DMS153 treated with DMSO at 0.1 percent for 48 hours (cell line): Measurements from ENCODE around the gene LCP2.

Experiments
- DNase-seq: peaks from one replicate; lab custom pipeline; 2025; ENCODE audit not compliant: unreplicated experiment; lab: John Stamatoyannopoulos, UW

LCP2 gene

GRCh38 chr5:170276140-170276539, 21.4 kb downstream of the LCP2 start:
- DNase-seq: no peak

GRCh38 chr5:170275376-170275994, 22.1 kb downstream of the LCP2 start:
- DNase-seq: no peak

GRCh38 chr5:170273968-170274710, 23.4 kb downstream of the LCP2 start:
- peak; percentile 28 for DNase-seq

DNA sequence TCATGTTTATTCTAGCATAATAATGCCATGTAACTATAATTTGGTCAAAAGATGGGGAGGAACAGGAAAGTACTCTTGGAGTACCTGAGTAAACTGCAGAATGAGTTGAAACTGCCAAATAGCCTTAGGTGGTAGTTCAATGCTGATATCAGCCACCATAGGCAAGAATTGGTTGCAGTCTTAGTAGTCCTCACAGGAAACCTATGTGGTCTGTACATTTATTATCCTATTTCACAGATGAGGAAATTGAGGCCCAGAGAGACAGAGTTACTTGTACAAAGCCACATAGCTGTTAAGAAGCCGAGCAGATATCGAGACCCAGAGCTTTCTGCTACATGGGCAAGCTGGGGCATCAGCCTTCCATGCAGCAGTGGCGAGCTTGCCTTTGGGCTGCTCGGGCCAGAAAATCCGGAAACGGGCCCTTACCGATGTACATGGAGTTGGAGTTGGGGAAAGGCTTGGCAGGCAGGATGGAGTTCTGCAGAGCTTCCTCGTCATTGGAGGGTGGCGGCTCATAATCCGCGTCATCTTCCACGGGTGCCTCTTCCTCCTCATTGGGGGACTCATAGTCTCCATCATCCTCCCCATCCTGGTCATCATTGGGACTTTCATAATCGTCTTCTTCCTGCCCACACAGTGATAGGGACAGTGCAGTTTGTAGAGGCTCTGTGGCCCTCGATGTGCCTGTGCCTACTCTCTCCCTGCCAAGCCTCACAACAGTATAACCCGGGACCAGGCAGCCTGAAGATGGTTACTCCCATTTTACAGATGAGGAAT, 27.1 kb downstream of the LCP2 start:
- DNase-seq: no peak

DNA sequence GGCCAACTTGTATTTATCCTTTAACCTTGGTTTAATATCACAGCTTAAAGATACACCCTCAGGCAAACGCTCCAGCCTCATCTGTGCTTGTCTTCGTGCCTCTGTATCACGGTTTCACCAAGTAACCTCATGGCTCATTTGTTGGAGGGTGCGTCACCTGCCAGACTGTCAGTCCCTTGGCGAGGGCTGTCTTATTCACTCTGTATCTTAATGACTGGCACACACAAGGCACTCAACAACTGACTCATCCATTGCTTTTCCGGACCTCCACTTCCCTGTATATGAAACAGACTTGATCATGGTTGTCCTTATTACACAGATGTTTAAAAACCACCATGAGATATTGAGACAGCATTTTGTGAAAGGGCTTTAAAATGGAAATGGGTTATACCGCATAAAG, 28.0 kb downstream of the LCP2 start:
- DNase-seq: no peak

DNA sequence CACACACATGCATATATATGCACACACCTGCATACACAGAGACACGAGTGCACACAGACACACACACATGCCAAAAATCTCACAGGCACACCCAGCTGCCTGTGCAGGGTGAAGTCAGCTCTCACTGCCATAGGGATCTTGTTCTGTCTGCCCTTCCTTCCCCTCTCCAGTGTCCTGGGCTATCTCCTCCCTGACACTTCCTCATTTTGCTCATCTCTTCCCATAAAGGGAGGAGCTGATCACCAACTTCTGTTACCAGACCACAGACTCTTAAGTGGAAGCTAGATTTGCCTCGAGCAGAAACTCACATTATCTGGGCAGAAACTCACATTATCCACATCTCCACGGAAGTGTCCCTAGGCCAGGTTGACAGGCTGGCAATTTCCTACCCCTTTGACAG, 28.7 kb downstream of the LCP2 start:
- DNase-seq: no peak

GRCh38 chr5:170268153-170268689, 29.4 kb downstream of the LCP2 start:
- no peak for DNase-seq

- peak; percentile 4 for DNase-seq
Measured at GRCh38 chr5:170267431-170268152, 30.0 kb downstream of the LCP2 start.

- no peak for DNase-seq
Measured at GRCh38 chr5:170266570-170267381, 30.8 kb downstream of the LCP2 start.

DNA sequence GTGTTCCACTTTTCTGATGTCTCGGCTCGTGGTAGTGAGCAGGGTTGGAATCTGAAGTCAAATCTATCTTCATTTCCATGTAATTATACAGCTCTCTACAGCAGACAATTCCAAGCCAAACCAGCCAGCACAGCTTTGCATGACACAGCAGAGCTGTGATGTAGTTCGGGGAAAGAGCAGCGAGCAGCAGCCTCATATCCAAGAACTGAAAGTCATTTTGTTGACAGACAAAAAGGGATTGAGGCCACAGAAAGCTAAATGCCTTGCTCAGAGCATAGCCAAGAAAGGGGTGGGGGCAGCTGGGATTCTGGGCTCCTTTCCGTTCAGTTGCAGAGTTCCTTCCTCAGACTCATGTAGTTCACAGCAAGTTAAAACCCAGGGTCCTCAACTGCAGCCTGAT, 32.1 kb downstream of the LCP2 start:
- no peak for DNase-seq

DNA sequence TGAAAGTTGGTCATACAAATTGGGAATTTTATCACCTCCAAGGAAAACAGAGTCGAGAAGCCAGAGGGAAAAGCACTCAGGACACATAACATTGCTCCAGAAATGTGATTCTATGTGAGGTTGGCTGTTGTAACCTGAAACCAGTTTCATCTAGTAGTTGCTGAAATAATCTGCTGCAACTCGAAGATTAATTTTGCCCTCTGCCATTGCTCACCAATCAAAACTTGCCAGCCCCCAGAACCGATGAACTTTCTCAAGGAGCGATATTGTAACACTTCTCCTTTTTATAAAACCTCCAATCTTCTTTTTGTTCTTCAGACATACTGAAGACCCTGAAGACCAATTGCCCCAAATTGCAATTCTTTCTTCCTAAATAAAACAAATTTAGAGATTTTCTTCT, 33.7 kb downstream of the LCP2 start:
- no peak for DNase-seq

DNA sequence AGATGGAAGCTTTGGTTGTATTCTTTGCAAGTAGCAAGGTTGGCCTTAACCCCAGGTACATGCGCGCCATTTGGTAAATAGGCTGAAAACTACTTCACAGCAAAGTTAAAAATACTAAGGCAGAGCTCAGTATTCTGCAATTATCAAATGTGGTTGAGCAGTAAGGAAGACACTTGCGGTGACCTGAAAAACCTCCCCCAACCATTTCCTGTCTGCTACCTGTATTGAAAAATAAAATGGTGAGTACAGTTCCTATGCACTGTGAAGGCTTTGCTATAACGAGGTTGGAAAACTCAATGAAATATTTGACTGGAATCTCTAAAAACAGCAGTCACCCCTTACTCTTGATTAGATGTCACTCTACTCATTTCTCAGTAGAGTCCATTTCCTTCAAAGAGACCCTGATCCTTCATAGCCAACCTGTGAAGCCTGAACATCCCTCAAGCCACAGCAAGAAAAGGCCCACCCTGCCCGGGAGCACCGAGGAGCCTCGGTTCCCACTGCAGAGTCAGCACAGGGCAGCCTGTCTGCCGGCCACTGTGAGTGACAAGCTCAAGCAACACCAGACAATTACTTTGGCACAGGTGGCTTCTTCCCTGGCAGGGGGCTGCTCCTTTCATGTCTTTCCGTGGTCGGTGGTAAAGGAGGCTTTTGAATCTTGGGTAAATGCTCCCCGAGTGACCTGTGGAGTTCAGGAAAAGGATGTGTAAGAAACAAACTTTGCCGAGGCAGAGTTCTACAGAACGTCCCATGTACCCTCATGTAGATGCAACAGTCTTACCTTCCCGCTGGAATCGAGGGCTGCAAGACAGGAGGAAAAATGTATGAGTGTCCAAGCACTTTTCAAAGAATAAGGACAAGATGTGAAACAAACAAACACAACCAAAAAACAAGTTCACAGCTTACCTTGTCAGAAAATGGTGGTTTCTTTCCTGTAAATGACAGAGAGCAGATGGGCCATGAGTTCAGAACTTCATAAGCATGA, 35.2 kb downstream of the LCP2 start:
- DNase-seq: no peak

GRCh38 chr5:170261528-170262043, 36.0 kb downstream of the LCP2 start:
- no peak for DNase-seq

- no peak for DNase-seq
Measured at GRCh38 chr5:170257370-170257769, 40.2 kb downstream of the LCP2 start.

DNA sequence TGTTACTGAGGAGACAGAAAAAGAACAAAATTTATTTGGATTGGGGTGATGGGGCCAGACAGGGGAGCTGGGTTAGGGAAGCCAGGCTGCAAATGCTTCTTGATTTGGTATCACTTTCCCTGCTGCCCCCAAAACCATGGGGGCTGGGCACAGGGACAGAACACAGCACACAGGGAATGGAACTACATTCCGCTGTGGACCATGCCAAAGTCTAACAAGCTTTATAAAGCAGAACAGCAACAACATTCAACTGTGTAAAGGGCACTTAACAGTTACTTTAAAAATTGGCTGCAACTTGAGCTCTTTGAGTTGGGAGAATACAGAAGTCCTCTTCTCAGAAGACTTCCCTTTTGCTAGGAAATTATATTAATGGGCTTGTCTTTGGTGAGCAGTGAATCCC, 41.0 kb downstream of the LCP2 start:
- no peak for DNase-seq

DNA sequence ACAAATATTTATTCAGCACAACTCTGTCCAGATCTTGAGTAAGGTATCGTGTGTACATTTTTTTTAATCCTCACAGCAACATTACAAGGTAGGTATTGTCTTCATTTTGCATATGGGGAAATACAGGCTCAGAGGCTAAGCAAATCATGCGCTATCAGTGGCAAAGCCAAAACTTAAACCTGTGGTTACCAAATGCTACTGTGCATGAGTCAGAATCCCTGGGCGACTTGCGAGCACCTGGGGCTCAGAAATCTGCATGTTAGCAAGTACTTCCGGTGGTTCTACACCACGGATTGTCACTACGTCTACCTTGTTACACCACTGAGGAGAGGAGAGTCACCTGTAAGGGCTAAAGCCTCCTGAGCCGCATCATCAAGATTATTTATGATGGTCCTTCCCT, 43.5 kb downstream of the LCP2 start:
- no peak for DNase-seq

DNA sequence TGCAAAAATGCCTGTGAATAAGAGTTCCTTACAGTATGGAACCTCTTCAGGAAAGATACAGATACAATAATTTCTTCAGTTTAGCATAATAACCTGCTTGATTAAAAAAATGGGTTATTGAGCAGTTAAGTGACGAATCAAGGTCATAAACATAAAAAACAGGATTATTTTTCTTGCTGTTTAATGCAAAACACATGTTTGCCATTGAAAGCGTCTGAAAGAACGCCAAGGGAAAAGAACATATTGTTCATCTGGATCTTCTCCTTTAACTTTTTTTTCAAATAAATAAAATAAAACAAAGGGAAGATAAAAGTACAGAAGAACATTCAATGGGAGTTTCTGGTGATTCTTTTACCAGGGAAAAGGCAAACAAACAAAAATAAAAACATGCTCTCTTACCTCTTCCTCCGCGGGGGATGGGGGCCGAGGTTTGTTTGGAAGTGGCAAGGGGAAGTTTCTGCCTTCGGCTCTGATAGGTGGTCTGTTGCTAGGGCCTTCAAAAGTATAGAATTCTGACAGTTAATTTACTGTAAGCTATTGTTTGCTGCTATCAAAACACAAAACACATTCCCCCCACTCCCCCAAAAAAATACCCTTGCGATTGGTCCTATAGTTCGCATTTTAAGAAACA, 44.7 kb downstream of the LCP2 start:
- no peak for DNase-seq

DNA sequence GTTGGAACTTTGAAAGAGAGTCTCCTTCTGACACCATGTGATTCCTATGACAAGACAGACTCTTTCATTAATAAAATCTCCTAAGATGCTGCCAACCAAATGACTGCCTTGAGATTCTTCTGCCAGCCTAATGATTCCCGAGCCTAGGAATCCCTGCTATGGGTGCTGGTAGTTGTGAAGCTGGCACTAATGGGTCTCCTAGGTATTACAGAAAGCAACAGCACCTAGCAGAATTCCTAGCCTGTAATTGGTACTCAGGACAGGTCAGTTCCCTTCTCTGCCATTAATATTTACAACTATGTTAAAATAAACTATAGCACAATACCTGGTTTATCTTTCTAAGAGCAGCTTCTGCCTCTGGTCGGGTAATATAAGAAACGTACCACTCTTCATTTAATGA, 45.5 kb downstream of the LCP2 start:
- no peak for DNase-seq
